Cardiac septum (tissue), 1 donor: ENCODE results near the gene PIK3R6. TPM values are rescaled to one million over a fixed set of nuclear protein-coding genes. Genes with fewer than 3 reads are reported as not detected.
"Not testable (repeated sequence)": the region's sequence is repeated elsewhere in the genome, so short reads cannot be mapped to it uniquely, and the experiment has no call there.

Source experiments
- DNase-seq: peaks from one replicate; pipeline ENCODE4 v3.0.0-alpha.2; 2020; ENCODE audit warnings: low spot score
- intact Hi-C: fragments of 100-400 bp; cut with DNase I; formaldehyde crosslinking; loops from one replicate; pipeline ENCODE4 v1.14.0; 2022
- total RNA-seq: library from RNA; stranded (reverse); fragmentation: NEBNext Ultra II Directional; extraction: Animal tissue kit (Norgen Biotek cat#: 25700); gene quantifications from one replicate; pipeline ENCODE4 v1.2.1, GENCODE V29; 2021
- donor health status: DM: no; HTN: no; CAD: no.

Gene PIK3R6
- total RNA-seq, 1 donor from 2014 or later: 1.00 TPM

DNA sequence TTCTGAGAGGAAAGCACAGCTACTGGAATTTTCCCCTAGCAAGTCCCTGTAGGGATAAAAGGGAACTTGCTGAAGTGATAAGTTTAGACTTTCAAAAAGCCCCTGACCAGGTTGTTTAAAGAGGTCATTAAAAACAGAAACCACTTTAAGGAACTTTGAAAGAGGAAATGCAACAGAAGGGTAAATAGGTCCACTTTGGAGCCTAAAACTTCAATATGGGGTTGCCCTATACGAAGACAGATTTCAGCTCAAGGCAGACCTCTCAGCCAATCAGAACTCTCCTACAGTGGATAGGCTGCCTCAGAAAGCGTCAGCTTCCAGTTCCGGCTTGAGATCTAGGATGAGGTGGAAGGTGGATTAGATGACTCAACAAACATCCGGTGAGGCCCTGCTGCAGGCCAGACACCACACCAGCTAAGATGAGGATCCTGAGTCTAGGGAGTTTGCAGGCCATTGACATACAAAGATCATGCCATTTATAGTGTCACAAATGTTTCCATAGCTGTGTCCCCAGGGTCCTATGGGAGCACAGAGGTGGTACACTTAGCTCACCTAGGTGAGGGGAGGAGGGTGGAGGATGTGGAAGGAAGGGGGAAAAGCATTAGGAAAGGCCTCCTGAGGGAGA is 60.4 kb downstream of the PIK3R6 start:
- intact Hi-C loops: no loop called here
- DNase-seq: no peak

- intact Hi-C loops: no loop called here
- no peak for DNase-seq
Observed at GRCh38 chr17:8806253-8806925, 61.1 kb downstream of the PIK3R6 start.

GRCh38 chr17:8805396-8805795 is 62.1 kb downstream of the PIK3R6 start:
- intact Hi-C loops, DNase-seq: not testable (repeated sequence)

GRCh38 chr17:8803531-8804420 is 63.7 kb downstream of the PIK3R6 start:
- intact Hi-C loops: no loop called here
- DNase-seq: no peak

- intact Hi-C loops: no loop called here
- no peak for DNase-seq
Observed at GRCh38 chr17:8801135-8801840, 66.2 kb downstream of the PIK3R6 start.

GRCh38 chr17:8800656-8801055 is 66.8 kb downstream of the PIK3R6 start:
- intact Hi-C loops: no loop called here
- no peak for DNase-seq

GRCh38 chr17:8799570-8800212 is 67.8 kb downstream of the PIK3R6 start:
- intact Hi-C loops: no loop called here
- DNase-seq: no peak

- DNase-seq: no peak
- intact Hi-C loops: no loop called here
Observed at GRCh38 chr17:8798846-8799569, 68.5 kb downstream of the PIK3R6 start, which contains the start of gene MFSD6L. Gene MFSD6L, minus strand, starts transcription at chr17:8799365. Its CDS starts 245 bp downstream, at chr17:8799120.

DNA sequence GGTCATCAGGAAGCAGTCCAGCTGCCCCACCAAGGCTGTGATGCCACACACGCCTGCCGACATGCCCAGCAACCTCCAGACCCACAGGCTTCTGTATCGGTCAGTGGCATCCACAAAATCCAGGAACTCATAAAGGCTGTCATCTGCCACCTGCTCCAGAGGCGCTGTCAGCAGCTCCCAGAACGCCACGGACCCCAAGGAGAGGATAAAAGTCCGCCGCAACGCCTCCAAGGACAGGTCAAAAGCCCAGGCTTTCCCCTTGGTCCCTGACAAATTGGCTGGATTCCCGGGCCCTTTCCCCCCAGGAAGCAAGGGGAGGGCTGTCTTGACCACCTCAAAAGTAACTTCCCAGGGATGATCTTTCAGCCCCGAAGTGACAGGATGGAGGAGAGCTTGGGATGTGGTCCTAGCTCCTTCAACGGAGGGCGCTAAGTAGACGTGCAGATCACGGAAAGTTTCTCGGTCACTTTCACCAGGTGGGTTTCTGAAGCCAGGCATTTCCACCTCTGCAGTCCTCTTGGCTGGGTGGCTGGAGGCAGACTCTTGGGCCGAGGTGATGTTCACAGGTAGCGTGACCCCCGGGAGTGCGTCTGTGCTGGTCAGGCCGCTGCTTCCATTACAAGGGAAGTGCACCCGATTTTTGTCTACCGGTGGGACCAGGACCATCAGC is 69.2 kb downstream of the PIK3R6 start:
- DNase-seq: no peak
- intact Hi-C loops: no loop called here

- intact Hi-C loops: no loop called here
- no peak for DNase-seq
Observed at GRCh38 chr17:8797621-8798175, 69.8 kb downstream of the PIK3R6 start.

GRCh38 chr17:8794636-8795035 is 72.8 kb downstream of the PIK3R6 start:
- intact Hi-C loops: no loop called here
- no peak for DNase-seq

- DNase-seq: no peak
- intact Hi-C loops: no loop called here
Observed at GRCh38 chr17:8793649-8794048, 73.8 kb downstream of the PIK3R6 start.

DNA sequence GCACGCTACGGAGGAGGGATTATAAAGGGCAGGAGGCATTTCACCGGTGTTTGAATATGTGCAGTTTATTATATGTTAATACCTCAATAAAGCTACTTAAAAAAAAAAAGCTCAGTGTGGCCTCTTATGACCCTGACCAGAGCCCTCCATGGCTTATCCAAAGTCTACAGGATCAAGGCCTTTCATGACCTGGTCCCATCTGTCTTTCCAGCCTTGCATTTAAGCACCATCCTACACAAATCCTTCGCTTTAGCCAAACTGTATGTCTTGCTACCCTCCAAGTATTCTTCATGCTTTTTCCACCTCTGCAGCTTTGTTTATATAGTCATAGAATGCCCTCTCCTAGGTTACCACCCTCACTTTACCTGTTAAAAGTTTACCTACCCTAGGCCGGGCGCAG is 74.8 kb downstream of the PIK3R6 start:
- intact Hi-C loops: no loop called here
- no peak for DNase-seq

DNA sequence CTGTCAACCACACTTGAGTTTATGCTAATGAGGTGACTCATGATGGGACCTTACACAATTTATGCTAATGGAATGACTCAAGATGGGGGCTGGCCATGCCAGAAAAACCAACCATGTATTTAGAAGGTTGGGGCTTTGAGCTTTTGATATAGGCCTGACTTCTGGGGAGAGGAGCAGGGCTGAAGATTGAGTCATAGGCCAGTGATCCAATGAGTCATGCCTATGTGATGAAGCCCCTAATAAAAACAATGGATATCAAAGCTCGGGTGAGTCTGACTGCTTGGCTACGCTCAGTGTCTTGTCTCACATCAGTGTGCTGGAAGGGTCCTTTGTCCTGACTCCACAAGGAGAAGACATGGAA is 75.6 kb downstream of the PIK3R6 start:
- DNase-seq: no peak
- intact Hi-C loops: no loop called here

DNA sequence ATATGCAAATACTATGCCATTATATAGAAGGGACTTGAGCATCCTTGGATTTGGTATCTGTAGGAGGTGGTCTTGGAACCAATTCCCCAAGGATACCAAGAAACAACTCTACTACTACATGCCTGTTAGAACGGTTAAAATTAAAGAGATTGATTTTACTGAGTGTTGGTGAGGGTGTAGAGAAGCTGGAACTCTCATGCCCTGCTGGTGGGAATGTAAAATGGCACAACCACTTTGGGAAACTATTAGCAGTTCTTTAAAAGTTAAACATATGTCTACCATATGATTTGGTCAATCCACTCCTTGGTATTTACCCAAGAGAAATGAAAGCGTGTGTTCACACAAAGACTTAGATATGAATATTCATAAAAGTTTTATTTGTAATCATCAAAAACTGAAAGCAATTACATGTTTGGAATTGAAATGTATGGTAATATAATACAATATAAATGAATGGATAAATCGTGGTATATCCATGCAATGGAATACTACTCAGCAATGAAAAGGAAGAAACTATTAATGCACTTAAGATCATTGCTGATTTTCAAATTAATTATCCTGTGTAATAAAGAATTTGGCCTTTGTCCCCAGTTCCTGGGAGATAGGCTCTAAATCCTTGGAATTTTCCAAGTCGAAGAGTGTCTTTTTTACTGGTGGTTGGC is 76.1 kb downstream of the PIK3R6 start:
- intact Hi-C loops: no loop called here
- DNase-seq: no peak

GRCh38 chr17:8789743-8790142 is 77.7 kb downstream of the PIK3R6 start:
- DNase-seq: no peak
- intact Hi-C loops: loop anchor here (5.0 kb wide), 2 partner anchors 37 to 103 kb away; no protein-coding TSS in a partner anchor

DNA sequence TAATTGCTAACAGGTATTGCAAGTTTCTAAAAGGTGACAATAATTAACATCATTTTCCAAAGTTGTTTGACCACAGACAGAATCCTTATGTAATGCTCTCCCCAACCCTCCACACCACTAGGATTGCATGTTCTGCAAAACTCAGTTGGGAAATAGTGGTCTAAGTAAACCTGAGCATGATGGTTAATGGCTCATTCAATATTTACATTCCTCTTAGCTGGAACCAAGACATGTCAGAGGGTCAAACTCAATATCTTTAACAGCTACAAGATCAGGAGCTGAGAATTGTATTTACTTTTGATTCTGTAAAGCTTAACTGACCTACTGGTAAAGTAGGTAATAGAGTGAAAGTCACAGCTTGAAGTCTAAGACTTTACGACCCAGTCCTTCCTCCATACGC is 78.5 kb downstream of the PIK3R6 start:
- intact Hi-C loops: loop anchor here (5.0 kb wide), 2 partner anchors 37 to 103 kb away; no protein-coding TSS in a partner anchor

More for the DNA sequence above, 78.5 kb downstream of the PIK3R6 start:
- DNase-seq: no peak
